Right lobe of liver (tissue), 6 donors: ENCODE measurements around the gene TRIM2. TPM values are rescaled to one million over a fixed set of nuclear protein-coding genes. Genes with fewer than 3 reads are reported as not detected.

Experiments used
- ATAC-seq, 4 donors: fragments of 200-7000 bp; cut with Tn5 transposase; one replicate each; pipeline ENCODE4 v1.9.1; 2020; ENCODE audit warnings: mild to moderate bottlenecking in 4 of 4, moderate library complexity in 4 of 4
- DNase-seq, 3 donors: peaks; one replicate each; pipeline ENCODE4 v3.0.0-alpha.2; 2020
- H3K27ac ChIP-seq, 3 donors: fragments of 200-600 bp; one replicate each; pipeline ENCODE4 v1.8.0; 2022
- H3K27me3 ChIP-seq, 2 donors: fragments of 200-600 bp; one replicate each; pipeline ENCODE4 v1.8.0; 2022
- H3K36me3 ChIP-seq, 4 donors: fragments of 200-600 bp; sonication (generic) in 1 of 4; one replicate each; pipeline versions ENCODE4 v1.5.1 to v1.8.0; 2017 to 2022; ENCODE audit warnings: control low read depth in 1 of 4
- H3K4me1 ChIP-seq, 4 donors: fragments of 200-600 bp; sonication (generic) in 1 of 4; one replicate each; pipeline versions ENCODE4 v1.5.1 to v1.8.0; 2017 to 2022; ENCODE audit warnings: control low read depth in 1 of 4
- H3K4me3 ChIP-seq, 3 donors: fragments of 200-600 bp; one replicate each; pipeline ENCODE4 v1.8.0; 2022
- H3K9me3 ChIP-seq, 4 donors: fragments of 200-600 bp; sonication (generic) in 1 of 4; one replicate each; pipeline versions ENCODE4 v1.5.1 to v1.8.0; 2017 to 2022; ENCODE audit warnings: control low read depth in 1 of 4
- POLR2A ChIP-seq: fragments of 450-650 bp; IDR thresholded peaks from one replicate; pipeline ENCODE4 v1.6.1; 2017; ENCODE audit warnings: antibody characterized with exemption, mild to moderate bottlenecking
- WGBS: methylation state at CpG from one replicate; pipeline ENCODE4 v1.1.6; 2018; ENCODE audit warnings: low coverage, low lambda C conversion rate; ENCODE audit not compliant: insufficient coverage; ENCODE audit errors: missing lambda C conversion rate; 5-methylcytosine and 5-hydroxymethylcytosine counted together
- intact Hi-C, 2 donors: fragments of 100-400 bp; cut with DNase I; formaldehyde crosslinking; loops; one replicate each; pipeline versions ENCODE4 v1.11.2 to v1.14.1; 2022
- total RNA-seq, 6 experiments: library from RNA; depleted of rRNA in 2 of 6; stranded (reverse); fragments of >200 nt in 2 of 6; fragmentation: NEBNext Ultra II Directional in 3 of 6; extraction: Animal tissue kit (Norgen Biotek cat#: 25700) in 3 of 6; gene quantifications; one replicate each; pipeline versions ENCODE4 v1.1.0 to v1.2.4, GENCODE V29; 2016 to 2023
- TF ChIP-seq, protein P1 (sequence below), 4 donors: fragments of 200-600 bp in 3 of 4; fragments of 450-650 bp in 1 of 4; IDR thresholded peaks; one replicate each; pipeline versions ENCODE4 v1.5.1 to v1.8.0; 2016 to 2022; ENCODE audit warnings: antibody characterized with exemption in 4 of 4, mild to moderate bottlenecking in 2 of 4
- donor health status: DM: no; HTN: yes; CAD: no.
- donor health status: DM: no; HTN: no; CAD: no.
- donor health status: DM: no; HTN: no; CAD: no.
- donor health status: DM: no; HTN: yes; CAD: no.
- donor health status: DM: no; HTN: yes; CAD: no.

Gene TRIM2
- total RNA-seq, 6 experiments from 2014 or later = 8.9 to 17.5 (median 10.0) TPM

DNA sequence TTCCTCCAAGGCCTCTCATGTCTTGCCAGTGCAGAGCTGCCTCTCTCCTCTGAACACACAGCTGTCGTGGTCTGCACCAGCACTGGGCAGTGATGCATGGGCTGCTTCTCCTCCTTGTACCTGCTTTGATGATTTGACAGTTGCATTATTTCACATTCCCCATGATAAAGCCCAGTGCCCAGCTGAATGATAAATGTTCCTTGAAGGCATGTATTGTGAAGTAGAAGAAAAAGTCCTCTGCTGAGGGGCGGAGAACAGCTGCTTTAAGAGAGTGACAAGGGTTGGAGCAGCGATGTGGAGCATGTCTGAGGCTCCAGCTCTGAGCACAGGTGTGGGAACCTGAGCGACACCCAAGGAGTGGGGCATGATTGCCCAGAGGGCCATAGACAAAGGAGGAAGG lies 21.1 kb upstream of the TRIM2 start:
- no peak for TF ChIP-seq POLR2A
- TF ChIP-seq, protein P1, sequence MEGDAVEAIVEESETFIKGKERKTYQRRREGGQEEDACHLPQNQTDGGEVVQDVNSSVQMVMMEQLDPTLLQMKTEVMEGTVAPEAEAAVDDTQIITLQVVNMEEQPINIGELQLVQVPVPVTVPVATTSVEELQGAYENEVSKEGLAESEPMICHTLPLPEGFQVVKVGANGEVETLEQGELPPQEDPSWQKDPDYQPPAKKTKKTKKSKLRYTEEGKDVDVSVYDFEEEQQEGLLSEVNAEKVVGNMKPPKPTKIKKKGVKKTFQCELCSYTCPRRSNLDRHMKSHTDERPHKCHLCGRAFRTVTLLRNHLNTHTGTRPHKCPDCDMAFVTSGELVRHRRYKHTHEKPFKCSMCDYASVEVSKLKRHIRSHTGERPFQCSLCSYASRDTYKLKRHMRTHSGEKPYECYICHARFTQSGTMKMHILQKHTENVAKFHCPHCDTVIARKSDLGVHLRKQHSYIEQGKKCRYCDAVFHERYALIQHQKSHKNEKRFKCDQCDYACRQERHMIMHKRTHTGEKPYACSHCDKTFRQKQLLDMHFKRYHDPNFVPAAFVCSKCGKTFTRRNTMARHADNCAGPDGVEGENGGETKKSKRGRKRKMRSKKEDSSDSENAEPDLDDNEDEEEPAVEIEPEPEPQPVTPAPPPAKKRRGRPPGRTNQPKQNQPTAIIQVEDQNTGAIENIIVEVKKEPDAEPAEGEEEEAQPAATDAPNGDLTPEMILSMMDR (IDR thresholded peaks at IDR 0.05) = no peak

DNA sequence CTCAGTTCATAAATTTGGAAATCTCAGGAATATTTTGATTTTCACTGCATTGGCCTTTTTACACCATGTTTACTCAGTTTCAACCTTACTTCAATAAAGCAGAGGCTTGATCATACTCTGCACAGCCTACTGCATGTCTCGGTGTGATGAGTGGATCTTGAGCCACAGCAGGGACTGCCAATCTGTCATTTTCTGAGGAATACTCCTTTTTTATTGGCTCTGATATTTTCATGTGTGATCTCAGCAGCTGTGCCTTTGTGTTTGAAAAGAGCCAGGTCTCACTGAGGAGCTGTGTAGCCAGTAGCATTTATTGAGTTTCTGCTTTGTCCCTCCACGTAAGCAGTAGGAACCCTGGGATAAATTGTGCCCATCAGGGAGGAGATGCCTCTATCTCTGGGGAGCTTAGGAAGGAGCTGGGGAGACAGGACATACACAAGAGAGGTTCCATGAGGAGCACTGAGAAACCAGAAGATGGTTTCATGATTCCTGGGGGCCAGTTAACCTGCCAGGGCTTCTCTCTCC lies 18.9 kb upstream of the TRIM2 start:
- intact Hi-C loops = no loop called here
- DNase-seq = no peak
- H3K4me1 ChIP-seq = peaks cover 0 to 6% (median 0%) of the 10 kb centered on the region in 4 donors
- TF ChIP-seq, protein P1 (IDR thresholded peaks at IDR 0.05) = no peak
- no peak for TF ChIP-seq POLR2A
- H3K4me3 ChIP-seq = no peak overlapping the region
- H3K36me3 ChIP-seq = no peaks in the 10 kb centered on the region
- ATAC-seq = no peak
- no peaks in the 10 kb centered on the region for H3K9me3 ChIP-seq
- 58% methylated on average over 2 of the region's 2 CpGs for WGBS
- H3K27me3 ChIP-seq = no peaks in the 10 kb centered on the region
- no peak overlapping the region for H3K27ac ChIP-seq

More for the DNA sequence above, 21.1 kb upstream of the TRIM2 start:
- no peak overlapping the region for H3K27ac ChIP-seq
- no peaks in the 10 kb centered on the region for H3K27me3 ChIP-seq
- ATAC-seq (no peak), DNase-seq (no peak)
- 93% methylated on average over 3 of the region's 4 CpGs for WGBS
- no peaks in the 10 kb centered on the region for H3K4me1 ChIP-seq
- no peak overlapping the region for H3K4me3 ChIP-seq
- intact Hi-C loops = no loop called here
- no peaks in the 10 kb centered on the region for H3K9me3 ChIP-seq
- no peaks in the 10 kb centered on the region for H3K36me3 ChIP-seq

DNA sequence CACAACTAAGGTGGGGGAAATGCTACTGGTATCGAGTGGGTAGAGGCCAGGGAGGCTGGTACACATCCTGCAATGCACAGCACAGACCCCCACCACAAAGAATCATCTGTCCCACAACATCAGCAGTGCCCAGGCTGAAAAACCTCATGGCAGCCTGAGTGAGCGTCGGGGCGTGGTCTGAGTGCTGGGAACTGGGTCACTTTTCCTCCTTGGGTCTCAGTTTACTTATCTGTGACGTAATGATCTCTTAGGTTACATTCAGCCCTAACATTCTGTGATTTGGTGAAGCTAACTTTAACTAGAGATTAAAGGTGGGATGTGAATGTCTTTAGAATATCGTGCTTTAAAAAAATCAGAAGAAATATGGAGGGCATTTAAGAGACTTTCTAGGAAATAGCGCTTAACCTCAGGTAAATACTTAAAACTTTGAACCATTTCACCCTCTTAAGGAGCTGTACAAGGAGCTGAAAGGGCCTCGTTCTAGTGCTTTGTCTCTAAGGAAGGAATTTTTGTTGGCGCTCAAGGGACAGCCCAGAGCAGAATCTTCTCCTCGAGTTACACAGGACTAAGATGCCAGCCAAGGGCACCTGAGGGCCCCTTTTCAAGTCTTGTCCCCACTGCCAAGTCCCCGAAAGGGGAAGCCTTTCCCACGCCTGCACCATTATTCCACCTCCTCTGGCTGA lies 18.1 kb upstream of the TRIM2 start:
- H3K4me1 ChIP-seq = peaks cover 0 to 6% (median 0%) of the 10 kb centered on the region in 4 donors
- no peak overlapping the region for H3K4me3 ChIP-seq
- H3K27ac ChIP-seq = no peak overlapping the region
- intact Hi-C loops = no loop called here
- ATAC-seq = no peak
- no peaks in the 10 kb centered on the region for H3K27me3 ChIP-seq
- no peaks in the 10 kb centered on the region for H3K9me3 ChIP-seq
- WGBS = 66% methylated on average over 8 of the region's 12 CpGs
- H3K36me3 ChIP-seq = no peaks in the 10 kb centered on the region
- no peak for DNase-seq
- TF ChIP-seq, protein P1 (IDR thresholded peaks at IDR 0.05) = no peak
- no peak for TF ChIP-seq POLR2A

DNA sequence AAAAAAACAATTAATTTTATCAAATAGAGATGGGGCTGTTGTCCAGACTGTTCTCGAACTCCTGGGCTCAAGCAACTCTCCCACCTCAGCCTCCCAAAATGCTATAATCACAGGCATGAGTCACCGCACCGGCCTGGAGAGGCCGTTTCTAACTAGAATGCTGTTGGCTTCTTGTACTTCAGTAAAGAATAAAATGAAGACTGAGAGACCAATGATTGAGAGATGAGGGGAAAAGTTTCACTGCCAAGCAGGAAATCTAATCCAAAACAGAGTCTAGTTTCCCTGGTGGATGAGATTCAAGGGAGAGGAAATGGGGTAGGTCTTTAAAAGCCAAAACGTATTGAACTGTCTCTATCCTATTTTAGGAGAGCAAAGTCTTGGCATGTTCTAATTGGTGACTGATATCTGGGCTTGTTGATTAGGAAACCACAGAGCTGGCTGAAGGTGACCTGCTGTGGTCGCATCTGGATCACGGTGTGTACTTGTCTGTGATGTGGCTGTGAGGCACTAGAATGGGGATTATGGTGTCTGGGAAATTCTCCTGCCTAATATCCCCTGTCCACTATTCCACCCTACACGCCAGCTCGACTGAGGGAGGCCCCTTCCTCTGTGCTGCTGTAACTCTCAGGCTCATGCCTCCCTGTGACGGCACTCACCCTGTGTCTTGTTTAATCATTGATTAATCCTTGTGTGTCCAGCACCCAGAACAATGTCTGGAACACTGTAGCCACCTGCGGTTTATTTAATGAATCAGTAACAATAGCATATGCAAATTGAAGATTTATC lies 15.0 kb upstream of the TRIM2 start:
- TF ChIP-seq, protein P1 (IDR thresholded peaks at IDR 0.05) = no peak
- TF ChIP-seq POLR2A = no peak
- H3K27ac ChIP-seq = no peak overlapping the region
- peaks cover 0 to 6% (median 0%) of the 10 kb centered on the region in 4 donors for H3K4me1 ChIP-seq
- WGBS = 41% methylated on average over 10 of the region's 11 CpGs
- intact Hi-C loops = no loop called here
- H3K9me3 ChIP-seq = no peaks in the 10 kb centered on the region
- H3K4me3 ChIP-seq = no peak overlapping the region
- no peaks in the 10 kb centered on the region for H3K36me3 ChIP-seq
- DNase-seq (no peak), ATAC-seq (peak; percentile 79 to 93 (median 84))
- no peaks in the 10 kb centered on the region for H3K27me3 ChIP-seq
